HL-60 (cell line): ENCODE measurements around the gene ANKRD44.

Experiments
- GABPA ChIP-seq: IDR thresholded peaks from 2 replicates; pipeline ENCODE4 v1.6.1; 2012; ENCODE audit warnings: low read depth
- POLR2AphosphoS5 ChIP-seq: IDR thresholded peaks from 2 replicates; pipeline ENCODE4 v1.6.1; 2012; ENCODE audit warnings: low read depth
- SPI1 ChIP-seq: IDR thresholded peaks from 2 replicates; pipeline ENCODE4 v1.6.1; 2012; ENCODE audit warnings: low read depth, mild to moderate bottlenecking, borderline replicate concordance
- TF ChIP-seq, protein P1 (sequence below): IDR thresholded peaks from one replicate; pipeline ENCODE4 v1.5.1; 2011; ENCODE audit warnings: low read length, control low read depth, inconsistent platforms; ENCODE audit not compliant: insufficient read depth
- TF ChIP-seq, protein P2 (sequence below): IDR thresholded peaks from 2 replicates; pipeline ENCODE4 v1.6.1; 2012; ENCODE audit warnings: low read depth; ENCODE audit not compliant: insufficient replicate concordance

DNA sequence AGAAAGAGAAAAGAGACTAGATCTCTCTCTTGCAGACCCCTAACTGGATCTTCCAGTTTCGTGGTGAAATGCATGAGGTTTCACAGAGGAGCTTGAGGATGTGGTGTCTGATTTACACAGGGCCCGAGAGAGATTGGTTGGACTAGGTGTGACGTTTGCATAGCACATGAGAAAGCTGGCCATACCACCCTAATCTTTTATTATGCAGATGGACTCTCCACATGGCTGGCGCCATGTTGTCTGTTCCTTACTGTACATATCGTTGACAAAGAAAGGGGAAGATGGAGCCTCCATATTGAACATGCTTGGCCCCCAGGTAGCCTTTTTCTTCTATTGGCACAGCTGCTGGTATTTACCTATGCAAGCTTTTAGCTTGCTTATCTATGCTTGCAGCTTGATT is 356.6 kb downstream of the ANKRD44 start:
- TF ChIP-seq POLR2AphosphoS5 (no peak), GABPA (no peak), SPI1 (no peak)
- TF ChIP-seq, protein P1, sequence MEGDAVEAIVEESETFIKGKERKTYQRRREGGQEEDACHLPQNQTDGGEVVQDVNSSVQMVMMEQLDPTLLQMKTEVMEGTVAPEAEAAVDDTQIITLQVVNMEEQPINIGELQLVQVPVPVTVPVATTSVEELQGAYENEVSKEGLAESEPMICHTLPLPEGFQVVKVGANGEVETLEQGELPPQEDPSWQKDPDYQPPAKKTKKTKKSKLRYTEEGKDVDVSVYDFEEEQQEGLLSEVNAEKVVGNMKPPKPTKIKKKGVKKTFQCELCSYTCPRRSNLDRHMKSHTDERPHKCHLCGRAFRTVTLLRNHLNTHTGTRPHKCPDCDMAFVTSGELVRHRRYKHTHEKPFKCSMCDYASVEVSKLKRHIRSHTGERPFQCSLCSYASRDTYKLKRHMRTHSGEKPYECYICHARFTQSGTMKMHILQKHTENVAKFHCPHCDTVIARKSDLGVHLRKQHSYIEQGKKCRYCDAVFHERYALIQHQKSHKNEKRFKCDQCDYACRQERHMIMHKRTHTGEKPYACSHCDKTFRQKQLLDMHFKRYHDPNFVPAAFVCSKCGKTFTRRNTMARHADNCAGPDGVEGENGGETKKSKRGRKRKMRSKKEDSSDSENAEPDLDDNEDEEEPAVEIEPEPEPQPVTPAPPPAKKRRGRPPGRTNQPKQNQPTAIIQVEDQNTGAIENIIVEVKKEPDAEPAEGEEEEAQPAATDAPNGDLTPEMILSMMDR: no peak
- TF ChIP-seq, protein P2, sequence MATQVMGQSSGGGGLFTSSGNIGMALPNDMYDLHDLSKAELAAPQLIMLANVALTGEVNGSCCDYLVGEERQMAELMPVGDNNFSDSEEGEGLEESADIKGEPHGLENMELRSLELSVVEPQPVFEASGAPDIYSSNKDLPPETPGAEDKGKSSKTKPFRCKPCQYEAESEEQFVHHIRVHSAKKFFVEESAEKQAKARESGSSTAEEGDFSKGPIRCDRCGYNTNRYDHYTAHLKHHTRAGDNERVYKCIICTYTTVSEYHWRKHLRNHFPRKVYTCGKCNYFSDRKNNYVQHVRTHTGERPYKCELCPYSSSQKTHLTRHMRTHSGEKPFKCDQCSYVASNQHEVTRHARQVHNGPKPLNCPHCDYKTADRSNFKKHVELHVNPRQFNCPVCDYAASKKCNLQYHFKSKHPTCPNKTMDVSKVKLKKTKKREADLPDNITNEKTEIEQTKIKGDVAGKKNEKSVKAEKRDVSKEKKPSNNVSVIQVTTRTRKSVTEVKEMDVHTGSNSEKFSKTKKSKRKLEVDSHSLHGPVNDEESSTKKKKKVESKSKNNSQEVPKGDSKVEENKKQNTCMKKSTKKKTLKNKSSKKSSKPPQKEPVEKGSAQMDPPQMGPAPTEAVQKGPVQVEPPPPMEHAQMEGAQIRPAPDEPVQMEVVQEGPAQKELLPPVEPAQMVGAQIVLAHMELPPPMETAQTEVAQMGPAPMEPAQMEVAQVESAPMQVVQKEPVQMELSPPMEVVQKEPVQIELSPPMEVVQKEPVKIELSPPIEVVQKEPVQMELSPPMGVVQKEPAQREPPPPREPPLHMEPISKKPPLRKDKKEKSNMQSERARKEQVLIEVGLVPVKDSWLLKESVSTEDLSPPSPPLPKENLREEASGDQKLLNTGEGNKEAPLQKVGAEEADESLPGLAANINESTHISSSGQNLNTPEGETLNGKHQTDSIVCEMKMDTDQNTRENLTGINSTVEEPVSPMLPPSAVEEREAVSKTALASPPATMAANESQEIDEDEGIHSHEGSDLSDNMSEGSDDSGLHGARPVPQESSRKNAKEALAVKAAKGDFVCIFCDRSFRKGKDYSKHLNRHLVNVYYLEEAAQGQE: no peak
